Ectodermal cell (in vitro differentiated cells): ENCODE results near the gene OR1J2.
"Not testable (repeated sequence)": the region's sequence is repeated elsewhere in the genome, so short reads cannot be mapped to it uniquely, and the experiment has no call there.

ENCODE experiments used
- H3K27ac ChIP-seq: 2 replicates; pipeline ENCODE4 v1.7.0; 2013; ENCODE audit warnings: mild to moderate bottlenecking, low read depth, low read length; ENCODE audit not compliant: insufficient read depth, poor library complexity, severe bottlenecking
- H3K27me3 ChIP-seq: 2 replicates; pipeline ENCODE4 v1.7.0; 2013; ENCODE audit warnings: mild to moderate bottlenecking, low read length; ENCODE audit not compliant: insufficient read depth, control insufficient read depth, poor library complexity, severe bottlenecking
- H3K36me3 ChIP-seq: one replicate; pipeline ENCODE4 v1.7.0; 2013; ENCODE audit warnings: low read length; ENCODE audit not compliant: control insufficient read depth, insufficient read depth
- H3K4me1 ChIP-seq: one replicate; pipeline ENCODE4 v1.7.0; 2013; ENCODE audit warnings: low read length; ENCODE audit not compliant: control insufficient read depth, insufficient read depth
- H3K4me3 ChIP-seq: 2 replicates; pipeline ENCODE4 v1.7.0; 2013; ENCODE audit warnings: low read depth, low read length, control low read depth; ENCODE audit not compliant: insufficient read depth
- H3K9me3 ChIP-seq: 2 replicates; pipeline ENCODE4 v1.7.0; 2013; ENCODE audit warnings: mild to moderate bottlenecking, low read length, moderate library complexity; ENCODE audit not compliant: control insufficient read depth
- WGBS, 2 experiments: methylation state at CpG; one replicate each; pipeline ENCODE4 v1.1.7; 2013; ENCODE audit warnings: missing lambda C conversion rate in 2 of 2; 5-methylcytosine and 5-hydroxymethylcytosine counted together

Gene OR1J2

GRCh38 chr9:122479062-122479461 is 31.5 kb upstream of the OR1J2 start:
- Histone ChIP-seq H3K4me3 (no peak overlapping the region), H3K27ac (no peak overlapping the region), H3K4me1 (no peaks in the 10 kb centered on the region), H3K36me3 (no peaks in the 10 kb centered on the region), H3K9me3 (no peaks in the 10 kb centered on the region), H3K27me3 (no peaks in the 10 kb centered on the region)
- 89 to 97% methylated on average over 4 to 5 of the region's 5 CpGs for WGBS, 2 experiments

GRCh38 chr9:122498883-122499288 is 11.7 kb upstream of the OR1J2 start:
- no peak overlapping the region for H3K4me3 ChIP-seq
- H3K27ac ChIP-seq, result no peak overlapping the region
- no peaks in the 10 kb centered on the region for H3K4me1 ChIP-seq
- no peaks in the 10 kb centered on the region for H3K36me3 ChIP-seq
- WGBS, 2 experiments, result 58 to 62% methylated on average over 2 of the region's 2 CpGs
- H3K27me3 ChIP-seq, result no peaks in the 10 kb centered on the region
- H3K9me3 ChIP-seq, result no peaks in the 10 kb centered on the region

GRCh38 chr9:122506964-122507363 is 3.6 kb upstream of the OR1J2 start:
- Histone ChIP-seq H3K27me3 (peaks cover 3% of the 10 kb centered on the region), H3K27ac (no peak overlapping the region), H3K4me1 (no peaks in the 10 kb centered on the region), H3K4me3 (no peak overlapping the region), H3K9me3 (no peaks in the 10 kb centered on the region), H3K36me3 (no peaks in the 10 kb centered on the region)
- 54 to 55% methylated on average over 2 of the region's 2 CpGs for WGBS, 2 experiments

- Histone ChIP-seq H3K9me3 (no peaks in the 10 kb centered on the region), H3K36me3 (no peaks in the 10 kb centered on the region), H3K4me1 (no peaks in the 10 kb centered on the region), H3K27ac (no peak overlapping the region), H3K27me3 (no peaks in the 10 kb centered on the region), H3K4me3 (no peak overlapping the region)
- 61 to 65% methylated on average over 2 of the region's 2 CpGs for WGBS, 2 experiments
Measured at GRCh38 chr9:122518226-122518625, 7.6 kb downstream of the OR1J2 start.

- no peak within 1 kb of the TSS for H3K4me3 ChIP-seq
- H3K36me3 ChIP-seq, result no peaks in the 10 kb centered on the region
- H3K27me3 ChIP-seq, result no peaks in the 10 kb centered on the region
- no peaks in the 10 kb centered on the region for H3K9me3 ChIP-seq
- WGBS, 2 experiments, result 77 to 79% methylated on average over 3 to 4 of the region's 4 CpGs
- H3K27ac ChIP-seq, result no peak within 1 kb of the TSS
- no peaks in the 10 kb centered on the region for H3K4me1 ChIP-seq
Measured at GRCh38 chr9:122518841-122519240, 8.2 kb downstream of the OR1J2 start, which contains the start of gene OR1J4. Gene OR1J4, plus strand, starts transcription at chr9:122519141. Its CDS starts 0 bp downstream, at chr9:122519141.

DNA sequence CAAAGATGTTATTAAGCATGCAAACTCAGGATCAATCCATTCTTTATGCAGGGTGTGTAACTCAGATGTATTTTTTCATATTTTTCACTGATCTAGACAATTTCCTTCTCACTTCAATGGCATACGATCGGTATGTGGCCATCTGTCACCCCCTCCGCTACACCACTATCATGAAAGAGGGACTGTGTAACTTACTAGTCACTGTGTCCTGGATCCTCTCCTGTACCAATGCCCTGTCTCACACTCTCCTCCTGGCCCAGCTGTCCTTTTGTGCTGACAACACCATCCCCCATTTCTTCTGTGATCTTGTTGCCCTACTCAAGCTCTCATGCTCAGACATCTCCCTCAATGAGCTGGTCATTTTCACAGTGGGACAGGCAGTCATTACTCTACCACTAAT is 8.8 kb downstream of the OR1J2 start:
- Histone ChIP-seq H3K27me3 (no peaks in the 10 kb centered on the region), H3K27ac (no peak overlapping the region), H3K9me3 (no peaks in the 10 kb centered on the region), H3K36me3 (no peaks in the 10 kb centered on the region), H3K4me1 (no peaks in the 10 kb centered on the region), H3K4me3 (no peak overlapping the region)
- WGBS, 2 experiments, result 89 to 93% methylated on average over 3 of the region's 3 CpGs

DNA sequence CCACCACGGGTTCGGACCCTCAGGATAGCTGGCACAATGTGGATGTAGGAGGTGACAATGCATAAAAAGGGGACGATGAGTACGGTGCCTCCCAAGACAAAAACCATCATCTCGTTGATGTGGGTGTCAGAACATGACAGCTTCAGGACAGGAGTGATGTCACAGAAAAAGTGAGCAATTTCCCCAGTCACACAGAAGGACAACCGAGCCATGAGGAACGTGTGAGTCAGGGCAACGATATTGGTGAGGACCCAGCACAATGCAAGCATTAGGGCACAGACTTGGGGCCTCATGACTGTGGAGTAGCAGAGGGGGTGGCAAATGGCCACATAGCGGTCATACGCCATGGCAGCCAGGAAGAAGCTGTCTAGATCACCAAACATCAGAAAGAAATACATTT is 16.0 kb downstream of the OR1J2 start:
- 84% methylated on average over 10 of the region's 10 CpGs for WGBS, 2 experiments
- Histone ChIP-seq H3K4me3 (no peak overlapping the region), H3K27ac (no peak overlapping the region), H3K27me3 (no peaks in the 10 kb centered on the region), H3K9me3 (no peaks in the 10 kb centered on the region), H3K4me1 (no peaks in the 10 kb centered on the region), H3K36me3 (no peaks in the 10 kb centered on the region)

- 92 to 95% methylated on average over 3 of the region's 3 CpGs for WGBS, 2 experiments
- no peaks in the 10 kb centered on the region for H3K4me1 ChIP-seq
- no peaks in the 10 kb centered on the region for H3K36me3 ChIP-seq
- no peaks in the 10 kb centered on the region for H3K27me3 ChIP-seq
- H3K27ac ChIP-seq, result no peak within 1 kb of the TSS
- H3K9me3 ChIP-seq, result no peaks in the 10 kb centered on the region
- no peak within 1 kb of the TSS for H3K4me3 ChIP-seq
Measured at GRCh38 chr9:122527193-122527592, 16.6 kb downstream of the OR1J2 start, which contains the start of gene OR1N1. Gene OR1N1, minus strand, starts transcription at chr9:122527293. Its CDS starts 0 bp downstream, at chr9:122527293.

GRCh38 chr9:122531157-122531556 is 20.6 kb downstream of the OR1J2 start:
- WGBS, 2 experiments, result 75 to 78% methylated on average over 4 of the region's 4 CpGs
- not testable (repeated sequence) for H3K9me3 ChIP-seq, H3K27me3 ChIP-seq, H3K36me3 ChIP-seq, H3K4me3 ChIP-seq, H3K27ac ChIP-seq, H3K4me1 ChIP-seq

DNA sequence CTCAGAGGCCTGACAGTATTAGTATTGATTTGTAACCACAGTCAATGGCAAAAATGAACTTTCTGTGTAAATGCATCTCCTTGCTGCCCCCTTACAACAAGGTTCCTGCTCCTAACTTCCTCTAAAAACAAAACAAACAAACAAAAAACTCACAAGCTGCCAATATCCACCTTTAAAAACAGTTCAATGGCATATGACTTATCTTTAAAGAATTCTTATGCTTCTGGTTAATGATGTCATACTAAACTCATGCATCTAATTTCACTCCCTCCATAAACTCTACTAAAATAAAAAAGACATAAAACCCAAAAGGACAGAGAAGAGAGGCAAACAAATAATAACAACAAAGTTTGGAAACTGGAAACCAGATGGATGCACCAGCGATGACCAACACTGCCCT is 25.5 kb downstream of the OR1J2 start:
- WGBS, 2 experiments, result 84 to 90% methylated on average over 1 of the region's 1 CpG
- H3K4me3 ChIP-seq, result no peak overlapping the region
- H3K27ac ChIP-seq, result no peak overlapping the region
- no peaks in the 10 kb centered on the region for H3K36me3 ChIP-seq
- no peaks in the 10 kb centered on the region for H3K4me1 ChIP-seq
- no peaks in the 10 kb centered on the region for H3K27me3 ChIP-seq
- no peaks in the 10 kb centered on the region for H3K9me3 ChIP-seq

DNA sequence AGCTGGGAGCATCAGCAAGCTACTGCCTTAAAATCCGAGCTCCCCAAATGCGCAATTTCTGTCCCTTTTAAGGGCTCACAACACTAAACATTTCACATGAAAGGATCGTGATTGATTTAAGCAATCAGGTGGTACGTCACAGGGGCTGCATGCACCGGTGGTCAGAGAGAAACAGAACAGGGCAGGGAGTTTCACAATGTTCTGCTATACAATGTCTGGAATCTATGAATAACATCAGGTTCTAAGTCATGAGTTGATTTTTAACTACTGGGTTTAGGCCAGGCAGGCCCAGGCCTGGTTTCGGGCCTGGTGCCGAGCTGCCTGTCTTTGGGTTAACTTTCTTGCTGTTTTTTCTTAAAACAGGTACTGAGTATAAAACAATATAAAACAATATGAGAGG is 26.5 kb downstream of the OR1J2 start:
- not testable (repeated sequence) for H3K4me1 ChIP-seq, H3K27me3 ChIP-seq, H3K36me3 ChIP-seq, H3K9me3 ChIP-seq, H3K27ac ChIP-seq, H3K4me3 ChIP-seq
- WGBS, 2 experiments, result 67 to 74% methylated on average over 7 of the region's 7 CpGs
